CD1c-positive myeloid dendritic cell (primary cell): ENCODE results near the gene FKBP5.
"Not testable (repeated sequence)": the region's sequence is repeated elsewhere in the genome, so short reads cannot be mapped to it uniquely, and the experiment has no call there.

Experiments
- DNase-seq: peaks from one replicate; pipeline ENCODE4 v3.0.0-alpha.2; 2016; ENCODE audit errors: extremely low spot score

The FKBP5 gene

DNA sequence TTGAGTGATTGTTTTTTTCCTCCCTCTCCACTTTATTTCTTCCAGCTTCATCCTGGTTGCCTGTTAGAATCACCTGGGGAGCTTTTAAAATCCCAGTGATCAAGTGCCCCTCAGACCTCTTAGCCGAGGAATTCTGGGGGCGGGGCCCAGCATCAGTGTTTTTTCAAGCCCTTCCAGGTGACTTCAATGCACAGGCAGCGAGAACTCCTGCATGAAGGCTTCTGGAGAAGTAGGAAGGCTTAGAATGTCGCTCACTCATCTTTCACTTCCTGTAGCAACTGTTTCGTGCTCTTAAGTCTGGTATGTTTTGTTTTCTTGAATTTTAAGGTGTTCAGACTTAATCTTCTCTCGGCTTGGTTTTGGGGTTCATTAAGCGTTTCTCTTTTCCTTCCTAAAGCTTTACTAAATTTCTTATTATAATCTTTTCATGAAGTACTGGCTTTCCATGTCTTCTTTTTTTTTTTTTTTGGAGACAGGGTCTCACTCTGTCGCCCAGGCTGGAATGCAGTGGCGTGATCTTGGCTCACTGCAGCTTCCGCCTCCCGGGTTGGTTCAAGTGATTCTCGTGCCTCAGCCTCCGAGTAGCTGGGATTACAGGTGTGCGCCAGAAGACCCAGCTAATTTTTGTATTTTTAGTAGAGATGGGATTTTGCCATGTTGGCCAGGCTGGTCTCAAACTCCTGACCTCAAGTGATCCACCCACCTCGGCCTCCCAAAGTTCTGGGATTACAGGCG lies 145.1 kb downstream of the FKBP5 start:
- no peak for DNase-seq

- DNase-seq: no peak
These were observed 146.9 kb downstream of the FKBP5 start for GRCh38 chr6:35541836-35542235.

GRCh38 chr6:35539223-35539622 lies 149.5 kb downstream of the FKBP5 start:
- DNase-seq: no peak

DNA sequence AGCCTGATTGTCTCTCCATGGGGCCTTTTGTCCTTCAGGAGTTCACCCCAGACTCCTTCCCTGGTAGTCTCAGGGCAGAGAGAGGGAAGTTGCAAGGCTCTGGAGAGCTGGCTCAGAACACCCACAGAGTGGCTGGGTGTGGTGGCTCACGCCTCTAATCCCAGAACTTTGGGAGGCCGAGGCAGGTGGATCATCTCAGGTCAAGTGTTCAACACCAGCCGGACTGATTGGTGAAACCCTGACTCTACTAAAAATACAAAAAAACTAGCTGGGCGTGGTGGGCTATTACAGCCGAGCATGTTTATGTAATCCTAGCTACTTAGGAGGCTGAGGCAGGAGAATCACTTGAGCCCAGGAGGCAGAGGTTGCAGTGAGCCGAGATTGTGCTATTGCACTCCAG lies 152.9 kb downstream of the FKBP5 start:
- not testable (repeated sequence) for DNase-seq

DNA sequence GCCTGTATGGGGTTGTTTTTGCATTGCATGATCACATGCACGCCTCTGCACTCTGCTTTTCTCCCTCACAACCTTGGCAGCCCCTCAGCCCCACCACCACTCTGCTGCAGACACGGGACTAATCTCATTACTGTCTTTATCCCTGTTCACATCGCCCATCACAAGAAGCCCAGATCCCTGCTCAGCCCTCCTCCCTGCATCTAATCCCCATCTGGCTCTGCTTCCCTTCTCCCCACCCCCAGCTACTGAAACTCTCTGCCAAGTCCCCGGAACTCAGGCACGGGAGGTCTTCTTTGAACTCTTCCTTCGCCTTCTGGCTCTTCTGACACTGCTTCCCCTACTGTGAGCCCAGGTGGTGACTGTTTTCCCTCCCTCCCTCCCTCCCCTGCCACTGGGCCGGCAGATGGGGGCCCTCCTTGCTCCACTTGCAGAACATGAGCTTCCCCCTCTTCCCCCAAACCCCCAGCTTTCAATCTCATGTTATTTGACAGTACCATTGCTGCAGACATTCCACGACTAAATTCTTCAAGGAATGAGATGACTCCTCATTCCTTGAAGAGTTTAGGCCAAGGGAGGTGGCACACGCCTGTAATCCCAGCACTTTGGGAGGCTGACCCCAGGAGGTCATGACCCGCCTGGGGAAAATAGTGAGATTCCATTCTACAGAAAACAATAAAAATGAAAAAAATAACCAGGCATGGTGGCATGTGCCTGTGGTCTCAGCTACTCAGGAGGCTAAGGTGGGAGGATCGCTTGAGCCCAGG lies 154.1 kb downstream of the FKBP5 start:
- no peak for DNase-seq

DNA sequence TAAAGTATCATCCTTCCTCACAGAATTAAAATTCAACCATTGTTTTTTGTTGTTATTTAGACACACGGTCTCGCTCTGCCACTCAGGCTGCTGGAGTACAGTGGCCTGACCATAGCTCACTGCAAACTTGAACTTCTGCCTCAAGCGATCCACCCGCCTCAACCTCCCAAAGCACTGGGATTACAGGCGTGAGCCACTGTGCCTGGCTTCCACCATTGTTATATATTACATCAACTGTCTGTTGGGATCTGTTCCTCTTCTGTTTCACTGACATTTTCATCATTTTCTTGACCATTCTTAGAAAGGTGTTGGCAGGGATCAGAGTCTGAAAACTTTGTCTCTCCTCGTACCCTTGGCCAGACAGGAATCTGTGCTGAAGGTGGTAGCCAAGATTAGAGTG lies 154.7 kb downstream of the FKBP5 start:
- DNase-seq: no peak

GRCh38 chr6:35532126-35532525 lies 156.6 kb downstream of the FKBP5 start:
- DNase-seq: no peak

- DNase-seq: no peak
These were observed 164.2 kb downstream of the FKBP5 start for GRCh38 chr6:35524380-35525020.
